ENCODE data around the gene RTL5. TPM values are rescaled to one million over a fixed set of nuclear protein-coding genes. Genes with fewer than 3 reads are reported as not detected.

Gene RTL5
- total and polyA plus RNA-seq, 8 donors = 10.6 to 29.8 (median 24.2) TPM

GRCh38 chrX:72139538-72139937 lies 7.8 kb upstream of the RTL5 start:
- intact Hi-C loops (cut with DNase I) = no loop called here
- no peaks in the 10 kb centered on the region for H3K27me3 ChIP-seq
- no peaks in the 10 kb centered on the region for H3K9me3 ChIP-seq
- no peak overlapping the region for H3K4me3 ChIP-seq
- H3K36me3 ChIP-seq = peaks cover 0 to 24% of the 10 kb centered on the region in 2 donors
- H3K27ac ChIP-seq = no peak overlapping the region
- TF ChIP-seq CTCF (IDR thresholded peaks at IDR 0.05) = no peak
- no peaks in the 10 kb centered on the region for H3K4me1 ChIP-seq
- ATAC-seq (no peak), DNase-seq (no peak)

DNA sequence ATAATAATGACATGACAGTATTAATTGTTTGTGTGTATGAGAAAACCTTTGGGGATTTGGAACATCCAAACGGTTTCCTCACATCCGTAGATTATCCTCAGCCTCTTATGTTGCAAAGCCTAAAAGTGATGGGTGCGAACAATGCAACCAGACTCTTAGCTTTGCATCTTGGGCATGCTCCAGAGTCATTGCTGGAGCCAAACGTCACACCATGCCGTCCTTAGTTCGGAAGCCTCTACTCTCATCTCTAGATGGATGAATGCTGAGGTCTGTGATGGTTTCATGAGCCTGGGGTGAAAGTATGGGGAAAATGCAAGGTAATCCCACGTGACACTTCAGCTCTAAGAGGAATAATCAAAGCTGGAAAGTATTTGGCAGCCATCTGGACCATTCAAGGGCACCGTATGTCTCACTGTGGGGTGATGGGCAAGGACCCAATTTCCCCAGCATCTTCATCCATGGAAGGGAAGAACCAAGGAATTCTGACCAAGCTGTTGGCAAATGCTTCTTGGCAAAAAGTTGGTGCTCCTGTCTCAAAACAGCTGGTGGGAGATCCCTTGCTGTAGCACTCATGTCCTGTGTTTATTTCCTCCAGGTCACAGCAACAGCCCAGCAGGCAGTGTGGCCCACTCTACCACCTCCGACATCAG lies 6.3 kb upstream of the RTL5 start:
- peaks cover 0 to 24% of the 10 kb centered on the region in 2 donors for H3K36me3 ChIP-seq
- no peak for DNase-seq
- no peak for ATAC-seq
- no peaks in the 10 kb centered on the region for H3K4me1 ChIP-seq
- no peaks in the 10 kb centered on the region for H3K27me3 ChIP-seq
- H3K9me3 ChIP-seq = no peaks in the 10 kb centered on the region
- no peak overlapping the region for H3K27ac ChIP-seq
- no peak overlapping the region for H3K4me3 ChIP-seq
- TF ChIP-seq CTCF (IDR thresholded peaks at IDR 0.05) = no peak
- intact Hi-C loops (cut with DNase I) = no loop called here

DNA sequence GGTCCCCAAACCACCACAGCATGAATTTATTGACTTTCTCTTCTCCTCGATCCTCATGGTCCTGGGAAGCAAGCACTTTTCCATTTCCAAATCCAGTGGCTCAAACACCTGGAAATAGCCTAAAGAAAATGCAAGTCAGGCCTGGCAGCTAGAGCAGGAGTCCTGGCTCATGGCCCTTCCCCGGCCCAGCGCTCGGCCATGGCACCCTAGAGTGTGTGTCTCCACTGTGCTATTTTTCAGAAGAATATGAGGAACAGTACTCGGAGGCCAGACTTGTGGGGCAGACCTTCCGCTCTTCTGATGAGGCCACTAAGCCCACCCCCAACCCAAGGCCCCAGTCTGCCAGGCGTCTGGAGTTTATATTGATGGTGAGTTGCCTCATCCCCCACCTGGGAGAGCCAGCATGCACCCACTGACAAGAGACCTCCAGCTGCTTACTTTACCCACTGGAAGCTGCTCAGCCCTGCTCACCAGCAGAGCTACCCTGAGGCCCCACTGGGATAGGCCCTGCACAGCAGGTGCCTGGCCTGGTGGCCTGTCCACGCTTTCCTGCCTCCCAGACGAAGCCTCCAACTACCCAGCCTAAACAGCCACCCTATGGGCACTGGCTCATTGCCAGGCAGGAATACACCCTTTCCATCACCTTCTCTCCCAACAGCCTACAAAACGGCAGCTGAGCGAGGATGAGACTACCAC lies 2.3 kb upstream of the RTL5 start:
- intact Hi-C loops (cut with DNase I) = no loop called here
- Histone ChIP-seq H3K4me1 (peaks cover 0 to 6% of the 10 kb centered on the region in 2 donors), H3K27me3 (peaks cover 0 to 12% of the 10 kb centered on the region in 2 donors), H3K4me3 (no peak overlapping the region), H3K27ac (no peak overlapping the region), H3K9me3 (no peaks in the 10 kb centered on the region), H3K36me3 (peaks cover 0 to 10% of the 10 kb centered on the region in 2 donors)
- ATAC-seq (no peak), DNase-seq (no peak)
- no peak for TF ChIP-seq CTCF (IDR thresholded peaks at IDR 0.05)

- ATAC-seq = no peak
Measured at GRCh38 chrX:72132456-72132855, 741 bp upstream of the RTL5 start.

More at GRCh38 chrX:72132456-72132855, 741 bp upstream of the RTL5 start:
- Histone ChIP-seq H3K36me3 (no peaks in the 10 kb centered on the region), H3K27ac (no peak overlapping the region), H3K9me3 (no peaks in the 10 kb centered on the region), H3K4me3 (peak overlapping the region in 1 of 2 donors; percentile 41), H3K27me3 (peaks cover 0 to 12% of the 10 kb centered on the region in 2 donors), H3K4me1 (peaks cover 0 to 8% of the 10 kb centered on the region in 2 donors)
- DNase-seq = no peak
- intact Hi-C loops (cut with DNase I) = no loop called here
- TF ChIP-seq CTCF (IDR thresholded peaks at IDR 0.05) = no peak
